ENCODE measurements around the gene E2F2.

E2F2 gene

GRCh38 chr1:23561813-23562100 is 30.7 kb upstream of the E2F2 start:
- Mint-ChIP-seq H3K4me1 (peaks cover 81% of the 10 kb centered on the region), H3K27ac (peak overlapping the region; percentile 99), H3K27me3 (ENCODE audit: low read depth) (no peaks in the 10 kb centered on the region), H3K36me3 (ENCODE audit: low read depth) (peaks cover 21% of the 10 kb centered on the region), H3K9me3 (no peaks in the 10 kb centered on the region), H3K4me3 (peak overlapping the region; percentile 87 to 92 (median 92))
- no peak for TF ChIP-seq CTCF (IDR thresholded peaks at IDR 0.05; ENCODE audit: unreplicated experiment in 3 of 3)

GRCh38 chr1:23561076-23561812 is 30.2 kb upstream of the E2F2 start:
- peaks cover 83% of the 10 kb centered on the region for H3K4me1 Mint-ChIP-seq
- H3K27me3 Mint-ChIP-seq (ENCODE audit: low read depth): no peaks in the 10 kb centered on the region
- no peak for TF ChIP-seq CTCF (IDR thresholded peaks at IDR 0.05; ENCODE audit: unreplicated experiment in 3 of 3)
- no peaks in the 10 kb centered on the region for H3K9me3 Mint-ChIP-seq
- peak overlapping the region; percentile 99 for H3K27ac Mint-ChIP-seq
- H3K36me3 Mint-ChIP-seq (ENCODE audit: low read depth): peaks cover 26% of the 10 kb centered on the region
- H3K4me3 Mint-ChIP-seq: peak overlapping the region; percentile 87 to 92 (median 92)

- no peaks in the 10 kb centered on the region for H3K9me3 Mint-ChIP-seq
- H3K27me3 Mint-ChIP-seq (ENCODE audit: low read depth): no peaks in the 10 kb centered on the region
- peak overlapping the region; percentile 87 to 92 (median 92) for H3K4me3 Mint-ChIP-seq
- peaks cover 29% of the 10 kb centered on the region for H3K36me3 Mint-ChIP-seq (ENCODE audit: low read depth)
- H3K27ac Mint-ChIP-seq: peak overlapping the region; percentile 99
- no peak for TF ChIP-seq CTCF (IDR thresholded peaks at IDR 0.05; ENCODE audit: unreplicated experiment in 3 of 3)
- H3K4me1 Mint-ChIP-seq: peaks cover 84% of the 10 kb centered on the region
Observed at GRCh38 chr1:23559985-23560741, 29.1 kb upstream of the E2F2 start.

GRCh38 chr1:23559136-23559984 is 28.3 kb upstream of the E2F2 start, which contains the start of gene ID3:
Gene ID3, minus strand, starts transcription at chr1:23559501. Its CDS starts 75 bp downstream, at chr1:23559426.
- peak within 1 kb of the TSS; percentile 87 to 92 (median 92) for H3K4me3 Mint-ChIP-seq
- H3K27me3 Mint-ChIP-seq (ENCODE audit: low read depth): no peaks in the 10 kb centered on the region
- no peaks in the 10 kb centered on the region for H3K9me3 Mint-ChIP-seq
- H3K4me1 Mint-ChIP-seq: peaks cover 81% of the 10 kb centered on the region
- peaks cover 29% of the 10 kb centered on the region for H3K36me3 Mint-ChIP-seq (ENCODE audit: low read depth)
- H3K27ac Mint-ChIP-seq: peak within 1 kb of the TSS; percentile 99
- no peak for TF ChIP-seq CTCF (IDR thresholded peaks at IDR 0.05; ENCODE audit: unreplicated experiment in 3 of 3)

- Mint-ChIP-seq H3K27me3 (ENCODE audit: low read depth) (no peaks in the 10 kb centered on the region), H3K36me3 (ENCODE audit: low read depth) (peaks cover 29% of the 10 kb centered on the region), H3K27ac (peak overlapping the region; percentile 99), H3K4me3 (peak overlapping the region; percentile 87 to 92 (median 92)), H3K4me1 (peaks cover 81% of the 10 kb centered on the region), H3K9me3 (no peaks in the 10 kb centered on the region)
- TF ChIP-seq CTCF (IDR thresholded peaks at IDR 0.05; ENCODE audit: unreplicated experiment in 3 of 3): no peak
Observed at GRCh38 chr1:23558872-23559135, 27.8 kb upstream of the E2F2 start.

Measured in nephron (organoid).